TTC549 (cell line): ENCODE measurements around the gene FGF7.
"Not testable (repeated sequence)": the region's sequence is repeated elsewhere in the genome, so short reads cannot be mapped to it uniquely, and the experiment has no call there.

Experiments used
- FAIRE-seq: peaks from 2 replicates; lab custom pipeline; 2012; peaks lifted over from hg19 to GRCh38; lab: Jason Lieb, UNC

The FGF7 gene

GRCh38 chr15:49495993-49496753 lies 73.1 kb downstream of the FGF7 start:
- FAIRE-seq: no peak

- no peak for FAIRE-seq
These were observed 78.5 kb downstream of the FGF7 start for GRCh38 chr15:49501586-49501985.

- FAIRE-seq: no peak
These were observed 83.3 kb downstream of the FGF7 start for GRCh38 chr15:49506341-49506740.

DNA sequence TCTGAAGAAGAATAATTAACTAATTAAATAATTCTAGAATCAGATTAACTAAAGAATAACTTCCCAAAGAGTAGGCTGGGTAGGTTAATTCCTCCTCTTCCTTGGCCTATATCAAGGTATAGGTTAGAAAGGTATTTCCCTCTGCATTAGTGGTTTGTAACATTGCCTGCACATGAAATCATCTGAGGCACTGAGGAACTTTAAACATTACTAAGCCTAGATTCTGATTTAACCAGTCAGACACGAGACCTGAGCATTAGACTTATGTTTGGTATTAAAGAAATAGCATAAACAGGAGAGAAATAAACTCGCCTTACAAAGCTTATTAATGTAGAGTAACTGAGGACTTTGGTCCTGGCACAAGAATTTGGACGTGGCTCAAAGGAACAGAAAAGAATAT lies 84.2 kb downstream of the FGF7 start:
- no peak for FAIRE-seq

DNA sequence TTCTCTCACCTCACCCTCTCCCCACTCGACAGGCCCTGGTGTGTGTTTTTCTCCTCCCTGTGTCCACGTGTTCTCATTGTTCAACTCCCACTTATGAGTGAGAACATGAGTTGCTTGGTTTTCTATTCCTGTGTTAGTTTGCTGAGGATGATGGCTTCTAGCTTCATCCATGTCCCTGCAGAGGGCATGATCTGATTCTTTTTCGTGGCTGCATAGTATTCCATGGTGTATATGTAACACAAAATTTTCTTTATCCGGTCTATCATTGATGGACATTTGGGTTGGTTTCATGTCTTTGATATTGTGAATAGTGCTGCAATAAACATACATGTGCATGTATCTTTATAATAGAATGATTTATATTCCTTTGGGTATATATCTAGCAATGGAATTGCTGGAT lies 89.7 kb downstream of the FGF7 start:
- not testable (repeated sequence) for FAIRE-seq

- no peak for FAIRE-seq
These were observed 98.8 kb downstream of the FGF7 start for GRCh38 chr15:49521802-49522201.

DNA sequence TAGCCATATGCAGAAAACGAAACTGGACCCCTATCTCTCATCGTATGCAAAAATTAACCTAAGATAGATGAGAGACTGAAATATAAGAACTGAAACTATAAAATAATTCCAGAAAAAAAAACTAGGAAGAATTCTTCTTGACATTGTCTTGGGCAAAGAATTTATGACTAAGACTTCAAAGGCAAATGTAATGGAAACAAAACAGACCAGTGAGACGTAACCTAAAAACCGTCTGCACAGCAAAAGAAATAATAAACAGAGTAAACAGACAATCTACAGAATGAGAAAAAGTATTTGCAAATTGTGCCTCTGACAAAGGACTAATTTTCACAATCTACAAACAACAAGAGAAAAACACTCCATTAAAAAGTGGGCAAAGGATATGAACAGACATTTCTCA lies 105.2 kb downstream of the FGF7 start:
- no peak for FAIRE-seq

GRCh38 chr15:49530092-49530491 lies 107.0 kb downstream of the FGF7 start:
- no peak for FAIRE-seq
